NCI-H2227 treated with DMSO at 0.1 percent for 48 hours (cell line): ENCODE measurements around the gene SEMA3F.

Experiments used
- DNase-seq: peaks from one replicate; lab custom pipeline; 2025; lab: John Stamatoyannopoulos, UW

SEMA3F gene

DNA sequence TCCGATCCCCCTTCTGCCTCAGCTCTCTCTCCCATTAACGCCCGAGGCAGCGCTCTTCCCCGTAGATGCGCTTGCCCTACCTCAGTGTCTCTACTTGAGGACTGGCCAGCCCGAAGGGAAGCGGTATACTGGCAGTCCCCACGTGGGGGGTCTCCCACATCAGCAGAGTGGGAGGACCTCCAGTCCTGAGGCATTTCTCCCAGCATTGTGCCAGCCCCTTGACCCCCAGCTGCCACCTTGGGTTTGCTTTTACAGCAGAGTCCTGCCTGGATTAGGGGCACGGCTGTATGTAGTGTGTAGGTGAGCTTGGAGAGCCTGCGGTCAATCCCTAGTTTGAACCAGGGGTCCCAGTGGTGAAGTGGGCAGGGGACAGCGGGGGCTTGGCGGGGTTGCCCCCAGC is 767 bp downstream of the SEMA3F start:
- no peak for DNase-seq

GRCh38 chr3:50156549-50157493 is 1.7 kb downstream of the SEMA3F start:
- no peak for DNase-seq

- DNase-seq = no peak
Measured at GRCh38 chr3:50157827-50158529, 2.9 kb downstream of the SEMA3F start.

DNA sequence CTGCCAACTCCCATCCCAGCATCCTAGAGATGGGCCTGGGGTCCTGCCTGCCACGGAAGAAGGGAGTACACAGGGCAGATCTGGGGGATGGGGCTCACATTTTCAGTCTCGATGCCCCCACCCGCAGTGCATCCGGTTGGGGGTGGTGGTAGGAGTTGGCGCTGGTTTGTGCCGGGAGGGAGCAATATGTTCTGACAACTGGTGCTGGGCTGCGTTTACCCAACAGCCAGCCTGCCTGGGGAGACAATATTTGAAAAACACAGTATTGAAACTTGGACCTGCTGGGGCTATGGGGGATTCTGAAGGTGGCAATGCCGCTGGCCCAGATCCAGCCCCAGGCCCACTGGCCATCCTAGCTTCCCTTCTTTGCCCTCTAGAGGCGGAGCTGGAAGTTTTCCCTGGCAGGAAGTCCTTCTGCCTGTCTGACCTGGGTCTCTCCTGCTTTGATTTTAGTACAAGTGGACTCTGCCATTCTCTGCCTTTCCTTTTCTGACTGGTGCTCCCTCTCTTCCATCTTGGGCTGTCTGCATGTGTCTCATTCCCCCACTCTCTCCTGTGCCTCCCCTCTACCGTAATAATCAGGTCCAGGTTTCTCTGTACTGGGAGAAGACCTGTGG is 3.5 kb downstream of the SEMA3F start:
- DNase-seq = no peak

DNA sequence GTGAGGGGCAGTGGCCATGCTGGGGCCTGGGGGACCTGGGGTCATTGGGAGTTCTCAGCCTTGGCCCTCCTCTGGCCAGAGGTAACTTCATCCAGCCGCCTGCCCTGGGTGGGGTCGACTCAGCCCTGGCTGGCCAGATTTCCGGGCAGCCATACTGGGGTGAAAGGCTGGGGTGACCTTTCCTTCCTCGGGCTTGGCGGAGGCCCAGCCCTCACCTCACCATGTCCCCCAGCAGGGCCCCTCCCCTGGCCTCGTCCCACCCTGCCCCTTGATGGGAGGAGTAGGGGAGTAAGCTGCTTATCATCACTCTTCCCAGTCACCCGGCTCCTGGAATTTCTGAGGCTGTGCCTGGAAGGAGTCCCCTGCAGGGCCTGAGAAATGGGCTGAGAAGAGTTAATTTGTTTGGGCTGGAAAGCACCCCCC is 5.4 kb downstream of the SEMA3F start:
- no peak for DNase-seq

GRCh38 chr3:50161320-50161719 is 6.2 kb downstream of the SEMA3F start:
- DNase-seq = no peak

- no peak for DNase-seq
Measured at GRCh38 chr3:50162034-50162883, 7.1 kb downstream of the SEMA3F start.

DNA sequence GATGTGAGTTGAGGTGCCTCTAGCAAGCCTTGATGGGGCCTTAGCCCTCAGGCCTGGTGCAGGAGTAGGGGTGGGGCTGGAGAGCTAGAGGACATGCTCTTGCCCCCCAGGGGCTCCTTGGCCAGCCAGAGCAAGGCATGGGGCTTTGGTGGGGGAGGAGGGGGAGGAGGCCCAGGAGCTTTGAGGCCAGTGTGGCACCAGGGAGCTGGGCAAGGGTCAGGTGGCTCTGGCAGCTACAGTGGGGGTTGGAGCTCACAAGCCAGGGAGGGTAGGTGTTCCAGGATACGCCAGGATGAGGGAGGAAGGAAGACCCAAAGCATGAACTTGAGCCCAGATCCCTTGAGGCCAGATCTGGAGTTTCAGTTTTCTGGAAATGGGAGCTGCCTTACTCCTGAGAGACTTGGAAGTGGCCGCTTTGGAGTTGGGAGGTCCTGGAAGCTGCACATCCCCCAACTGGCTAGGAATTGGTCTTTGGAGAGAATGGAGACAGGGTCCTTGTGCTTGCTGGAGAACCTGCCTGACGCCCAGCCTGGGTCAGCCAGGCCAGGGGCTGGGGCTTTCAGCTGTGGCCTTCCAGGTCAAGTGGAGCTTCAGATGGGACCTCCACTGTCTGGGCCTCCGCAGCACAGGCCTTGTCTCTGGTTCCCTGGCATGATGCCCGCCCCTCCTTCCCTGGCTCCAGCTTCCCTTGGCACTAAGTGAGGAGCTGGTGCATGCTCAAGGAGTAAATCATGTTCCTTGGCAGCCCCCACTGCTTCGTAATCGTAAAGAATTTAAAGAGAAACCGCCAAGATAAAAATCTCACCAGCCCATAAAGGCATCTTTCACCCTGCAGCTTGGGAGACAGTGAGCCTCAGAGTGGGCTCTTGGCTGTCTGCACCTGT is 8.7 kb downstream of the SEMA3F start:
- DNase-seq = no peak

DNA sequence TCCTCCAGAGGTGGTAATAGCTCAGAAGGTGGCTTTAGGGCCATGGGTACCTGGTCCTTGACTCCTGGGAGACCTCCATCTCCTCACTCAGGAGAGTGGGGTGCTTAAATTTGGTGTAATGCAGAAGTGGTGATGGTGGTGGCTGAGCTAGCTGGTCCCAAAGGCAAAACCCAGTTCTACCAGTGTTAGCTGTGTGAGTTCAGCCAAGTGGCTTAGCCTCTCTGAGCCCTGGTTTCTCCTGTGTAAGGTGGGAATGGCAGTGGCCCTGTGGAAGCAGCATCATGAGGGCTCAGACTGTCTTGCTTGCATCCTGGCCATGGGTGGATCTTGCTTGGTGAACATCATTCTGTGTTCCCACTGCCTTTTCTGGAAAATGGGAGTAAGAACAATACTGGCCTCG is 9.4 kb downstream of the SEMA3F start:
- no peak for DNase-seq

GRCh38 chr3:50164984-50165909 is 10.1 kb downstream of the SEMA3F start:
- no peak for DNase-seq

- DNase-seq = no peak
Measured at GRCh38 chr3:50165910-50166538, 10.9 kb downstream of the SEMA3F start.

- DNase-seq = no peak
Measured at GRCh38 chr3:50166620-50167019, 11.5 kb downstream of the SEMA3F start.

- no peak for DNase-seq
Measured at GRCh38 chr3:50167069-50167840, 12.1 kb downstream of the SEMA3F start.

GRCh38 chr3:50167841-50168209 is 12.7 kb downstream of the SEMA3F start:
- DNase-seq = no peak

DNA sequence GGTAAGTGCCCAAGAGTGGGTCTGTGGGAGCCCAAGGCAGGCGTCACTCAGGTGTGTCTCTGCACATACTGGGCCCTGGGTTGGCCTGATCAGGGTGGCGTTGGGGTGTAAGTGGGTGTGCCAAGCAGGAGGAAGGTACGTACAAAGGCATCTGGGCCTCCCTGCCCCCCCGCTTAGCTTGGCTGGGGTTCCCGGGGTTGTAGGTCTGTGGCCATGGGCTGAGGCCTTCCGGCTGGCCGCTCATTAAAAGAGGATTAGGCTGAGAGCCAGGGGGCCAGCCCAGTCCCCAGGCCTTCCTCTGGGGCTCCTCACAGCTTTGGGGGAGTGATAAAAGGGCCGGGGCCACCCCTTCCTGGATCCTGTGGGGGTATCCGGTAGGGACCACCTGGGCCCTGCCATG is 13.3 kb downstream of the SEMA3F start:
- DNase-seq = no peak

GRCh38 chr3:50168791-50169190 is 13.7 kb downstream of the SEMA3F start:
- DNase-seq = no peak

DNA sequence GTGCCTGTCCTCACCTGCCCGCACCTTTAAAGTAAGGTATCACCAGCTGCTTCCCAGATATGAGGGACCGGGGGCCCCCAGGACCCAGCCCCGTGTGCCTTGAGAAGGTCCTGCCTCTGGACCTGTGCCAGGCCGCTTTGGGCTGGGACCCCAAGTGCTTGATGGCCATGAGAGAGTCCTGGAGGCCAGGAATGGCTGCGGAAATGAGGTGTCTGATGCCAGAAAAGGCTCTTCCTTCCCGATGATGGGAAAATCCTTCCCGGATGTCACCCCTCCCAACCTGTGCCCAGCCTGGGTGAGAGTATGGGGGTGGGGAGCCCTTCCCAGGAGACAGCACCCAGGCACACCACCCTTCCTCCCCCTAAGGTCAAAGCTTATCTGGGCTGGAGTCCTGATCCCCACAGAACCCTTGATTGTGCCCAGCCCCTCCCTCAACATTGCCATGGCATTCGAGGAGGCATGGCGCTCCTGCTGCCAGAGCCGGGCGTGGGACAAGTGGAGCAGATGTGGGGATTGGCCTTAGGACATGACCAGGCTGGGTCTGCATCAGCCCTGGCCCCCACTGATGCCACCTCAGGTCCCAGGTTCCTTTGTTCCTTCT is 14.2 kb downstream of the SEMA3F start:
- DNase-seq = no peak

GRCh38 chr3:50169858-50170257 is 14.7 kb downstream of the SEMA3F start:
- DNase-seq = no peak
